K562 (cell line): ENCODE measurements around the gene ZNF273. TPM values are rescaled to one million over a fixed set of nuclear protein-coding genes. Genes with fewer than 3 reads are reported as not detected.

Source experiments
- ATAC-seq: fragments of 200-7000 bp; cut with Tn5 transposase; 3 replicates; pipeline ENCODE4 v1.9.1; 2020; ENCODE audit warnings: moderate library complexity
- BruUV-seq: library from RNA; stranded (reverse); fragments of 400-500 nt; replicated peaks from 2 replicates; lab custom pipeline; 2021; lab: Mats Ljungman, UMichigan
- CTCF ChIA-PET: fragments of 300-600 bp; formaldehyde crosslinking; extraction: SDS; loops from one replicate; lab custom pipeline; 2021; ENCODE audit warnings: low intra/inter-chr PET ratio; lab: Yijun Ruan, JAX
- POLR2A ChIA-PET: fragments of 300-600, 350-650 bp; sonication (Branson Sonifier 250); formaldehyde crosslinking; extraction: SDS; loops from one replicate; lab custom pipeline; 2021; ENCODE audit warnings: antibody characterized with exemption, inconsistent platforms; lab: Yijun Ruan, JAX
- DNase-seq, 4 experiments: peaks; one replicate each; pipeline versions ENCODE4 v3.0.0 to v3.0.0-alpha.2; 2011 to 2018; ENCODE audit warnings: low spot score in 3 of 4, mixed read lengths in 3 of 4; ENCODE audit errors: extremely low read depth in 1 of 4
- FAIRE-seq: peaks from 2 replicates; lab custom pipeline; 2011; peaks lifted over from hg19 to GRCh38; lab: Jason Lieb, UNC
- H2AFZ ChIP-seq: 2 replicates; pipeline ENCODE4 v1.6.0; 2011; ENCODE audit warnings: low read depth, low read length, control low read depth, inconsistent platforms
- H3K27ac ChIP-seq: fragments of 200-600 bp; 3 replicates; pipeline ENCODE4 v1.8.0; 2011; ENCODE audit warnings: low read depth, mild to moderate bottlenecking, control low read depth, inconsistent platforms, low read length, moderate library complexity, mixed read lengths; ENCODE audit errors: extremely low read depth
- H3K27me3 ChIP-seq, 2 experiments: fragments of 300-600 bp in 1 of 2; 2 replicates in 1 of 2; 3 replicates in 1 of 2; pipeline versions ENCODE4 v1.6.0 to v1.8.0; 2011; ENCODE audit warnings: inconsistent platforms in 2 of 2, low read length in 2 of 2, mild to moderate bottlenecking in 1 of 2, mixed read lengths in 1 of 2, moderate library complexity in 1 of 2; ENCODE audit not compliant: control insufficient read depth in 2 of 2, insufficient read depth in 2 of 2
- H3K36me3 ChIP-seq: fragments of 300-600 bp; 3 replicates; pipeline ENCODE4 v1.8.0; 2011; ENCODE audit warnings: mild to moderate bottlenecking, low read length, inconsistent platforms; ENCODE audit not compliant: control insufficient read depth, insufficient read depth
- H3K4me1 ChIP-seq, 2 experiments: fragments of 200-600 bp in 1 of 2; replicated peaks in 1 of 2; 2 replicates in 1 of 2; 3 replicates in 1 of 2; pipeline versions ENCODE4 v1.5.1 to v1.8.0; 2011; ENCODE audit warnings: inconsistent platforms in 2 of 2, low read length in 2 of 2, mild to moderate bottlenecking in 1 of 2, mixed read lengths in 1 of 2, moderate library complexity in 1 of 2; ENCODE audit not compliant: control insufficient read depth in 2 of 2, insufficient read depth in 2 of 2
- H3K4me2 ChIP-seq: 2 replicates; pipeline ENCODE4 v1.6.1; 2011; ENCODE audit warnings: low read length, control low read depth, inconsistent platforms, mixed read lengths; ENCODE audit not compliant: insufficient read depth
- H3K4me3 ChIP-seq: fragments of 200-600 bp; sonication (generic), shearing (Covaris generic); 2 replicates; pipeline ENCODE4 v1.5.1; 2016; ENCODE audit warnings: control low read depth, inconsistent platforms
- H3K79me2 ChIP-seq: fragments of 200-600 bp; 3 replicates; pipeline ENCODE4 v1.8.0; 2011; ENCODE audit warnings: low read length, inconsistent platforms; ENCODE audit not compliant: control insufficient read depth, insufficient read depth
- H3K9ac ChIP-seq, 2 experiments: 2 replicates each; pipeline versions ENCODE4 v1.6.0 to v1.6.1; 2011; ENCODE audit warnings: low read depth in 2 of 2, low read length in 2 of 2, control low read depth in 1 of 2, inconsistent platforms in 1 of 2, mild to moderate bottlenecking in 1 of 2, mixed read lengths in 1 of 2; ENCODE audit not compliant: insufficient read depth in 1 of 2
- H3K9me1 ChIP-seq: one replicate; pipeline ENCODE4 v1.6.0; 2011; ENCODE audit warnings: inconsistent platforms, mild to moderate bottlenecking, low read length, moderate library complexity; ENCODE audit not compliant: control insufficient read depth, insufficient read depth
- H3K9me3 ChIP-seq: replicated peaks from 2 replicates; pipeline ENCODE4 v1.5.1; 2011; ENCODE audit warnings: low read depth, low read length, inconsistent platforms; ENCODE audit not compliant: control insufficient read depth, insufficient read depth
- H4K20me1 ChIP-seq: replicated peaks from 2 replicates; pipeline ENCODE4 v1.6.1; 2011; ENCODE audit warnings: low read length, inconsistent platforms, mixed read lengths; ENCODE audit not compliant: control insufficient read depth, insufficient read depth
- IFI16 ChIP-seq: fragments of 250-450 bp; sonication (Bioruptor Pico); IDR thresholded peaks from 2 replicates; pipeline ENCODE4 v2.1.2; 2022; ENCODE audit warnings: mild to moderate bottlenecking, inconsistent platforms
- MAFG ChIP-seq: fragments of 450-650 bp; conservative IDR thresholded peaks from 2 replicates; pipeline ENCODE4 v1.6.1; 2016; ENCODE audit warnings: missing genetic modification characterization, missing compliant biosample characterization
- MCM3 ChIP-seq: fragments of 450-650 bp; IDR thresholded peaks from 2 replicates; pipeline ENCODE4 v1.6.1; 2016
- NR2C2 ChIP-seq, 2 experiments: fragments of 200-800 bp in 1 of 2; sonication (Bioruptor generic) in 1 of 2; sonication (generic) in 1 of 2; formaldehyde crosslinking in 1 of 2; IDR thresholded peaks; 2 replicates each; pipeline versions ENCODE4 v1.6.1 to v1.8.0; 2016 to 2022; ENCODE audit warnings: mild to moderate bottlenecking in 1 of 2, missing compliant biosample characterization in 1 of 2, missing genetic modification characterization in 1 of 2, missing genetic modification reagents in 1 of 2
- SPI1 ChIP-seq: IDR thresholded peaks from 2 replicates; pipeline ENCODE4 v1.6.1; 2011; ENCODE audit warnings: low read depth, low read length, control low read depth, borderline replicate concordance
- XRCC5 ChIP-seq: fragments of 200-400 bp; formaldehyde crosslinking; IDR thresholded peaks from 2 replicates; pipeline ENCODE4 v1.6.1; 2017; ENCODE audit warnings: low read depth, mild to moderate bottlenecking, low read length
- WGBS: fragments of 100-300 bp; shearing (Covaris generic); methylation state at CpG from one replicate; pipeline ENCODE4 v1.1.6; 2016; ENCODE audit warnings: low coverage, mixed read lengths; ENCODE audit not compliant: insufficient coverage; ENCODE audit errors: missing lambda C conversion rate; 5-methylcytosine and 5-hydroxymethylcytosine counted together
- in situ Hi-C: fragments of 300-500 bp; cut with MboI; formaldehyde crosslinking; loops from 4 replicates; pipeline ENCODE4 v1.15.0; 2018; ENCODE audit warnings: inconsistent platforms, mixed read lengths
- intact Hi-C: fragments of 100-400 bp; cut with micrococcal nuclease; formaldehyde crosslinking; loops from 2 replicates; pipeline ENCODE4 v1.14.2; 2022
- polyA plus RNA-seq, 8 experiments: library from polyadenylated mRNA; depleted of rRNA in 4 of 8; stranded (reverse) in 5 of 8; unstranded in 3 of 8; fragments of >200 nt; fragmentation: Nextera tagmentation in 2 of 8; fragmentation: Illumina TruSeq in 1 of 8; extraction: Ambion mirVana in 2 of 8; extraction: Trizol in 1 of 8; gene quantifications; 2 replicates each; pipeline versions ENCODE4 v1.2.1 to v1.2.3, GENCODE V29; 2011 to 2014; ENCODE audit warnings: inconsistent platforms in 1 of 8, missing spikeins in 1 of 8
- total RNA-seq, 7 experiments: library from RNA; depleted of rRNA in 6 of 7; stranded (reverse); fragments of >200 nt in 6 of 7; fragmentation: Illumina TruSeq in 2 of 7; extraction: Trizol in 2 of 7; gene quantifications; 2 replicates each; pipeline versions ENCODE4 v1.2.1 to v1.2.3, GENCODE V29; 2011 to 2021; ENCODE audit warnings: low replicate concordance in 1 of 7
- TF ChIP-seq, protein P1 (sequence below): fragments of 450-650 bp; formaldehyde crosslinking; IDR thresholded peaks from 2 replicates; pipeline ENCODE4 v1.4.0; 2020; ENCODE audit warnings: mild to moderate bottlenecking, mixed read lengths
- TF ChIP-seq, protein P2 (sequence below), 2 experiments: fragments of 450-650 bp; IDR thresholded peaks; 2 replicates each; pipeline ENCODE4 v1.6.1; 2016

The ZNF273 gene
- total and polyA plus RNA-seq, 9 of the 15 experiments (the other 6 are each of a cell fraction or from before 2014, with no cell fraction given): 13.3 to 37.0 (median 20.7) TPM

DNA sequence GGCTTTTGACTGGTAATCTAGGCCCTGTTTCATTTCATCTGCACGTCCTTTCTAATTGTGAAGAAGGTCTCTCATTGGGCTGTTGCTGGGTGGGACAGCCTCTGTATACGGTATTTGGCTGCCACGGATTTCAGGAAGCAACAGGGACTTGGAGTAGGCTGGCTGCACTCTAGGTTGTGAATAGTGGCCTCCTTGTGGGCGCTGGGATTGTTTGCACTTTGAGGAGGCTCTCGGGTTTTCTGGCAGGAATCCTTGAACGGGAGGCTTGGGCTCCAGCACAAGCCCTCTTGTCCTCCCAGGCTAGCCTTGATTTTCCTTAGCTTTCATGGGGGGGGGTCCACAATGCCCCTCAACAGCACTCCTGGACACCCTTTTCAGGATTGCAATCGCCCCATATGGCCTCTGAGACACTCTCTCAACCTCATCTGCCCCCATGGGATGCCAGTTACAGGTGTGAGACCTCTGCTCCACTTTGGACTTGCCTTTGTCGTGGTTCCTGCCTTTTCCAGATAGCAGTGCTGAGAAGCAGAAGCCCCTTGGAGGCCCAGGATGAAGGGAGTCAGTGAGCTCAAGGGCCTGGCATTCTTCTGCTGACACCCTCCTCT is 33.9 kb upstream of the ZNF273 start (continued):
- TF ChIP-seq MAFG (tag) (no peak), SPI1 (no peak), XRCC5 (no peak), IFI16 (CRISPR knock-in tag) (no peak), NR2C2 (CRISPR knock-in tag; IDR thresholded peaks at IDR 0.05) (no peak), NR2C2 (tag; IDR thresholded peaks at IDR 0.05) (no peak)
- TF ChIP-seq, protein P1, sequence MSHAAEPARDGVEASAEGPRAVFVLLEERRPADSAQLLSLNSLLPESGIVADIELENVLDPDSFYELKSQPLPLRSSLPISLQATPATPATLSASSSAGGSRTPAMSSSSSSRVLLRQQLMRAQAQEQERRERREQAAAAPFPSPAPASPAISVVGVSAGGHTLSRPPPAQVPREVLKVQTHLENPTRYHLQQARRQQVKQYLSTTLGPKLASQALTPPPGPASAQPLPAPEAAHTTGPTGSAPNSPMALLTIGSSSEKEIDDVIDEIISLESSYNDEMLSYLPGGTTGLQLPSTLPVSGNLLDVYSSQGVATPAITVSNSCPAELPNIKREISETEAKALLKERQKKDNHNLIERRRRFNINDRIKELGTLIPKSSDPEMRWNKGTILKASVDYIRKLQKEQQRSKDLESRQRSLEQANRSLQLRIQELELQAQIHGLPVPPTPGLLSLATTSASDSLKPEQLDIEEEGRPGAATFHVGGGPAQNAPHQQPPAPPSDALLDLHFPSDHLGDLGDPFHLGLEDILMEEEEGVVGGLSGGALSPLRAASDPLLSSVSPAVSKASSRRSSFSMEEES: no peak

DNA sequence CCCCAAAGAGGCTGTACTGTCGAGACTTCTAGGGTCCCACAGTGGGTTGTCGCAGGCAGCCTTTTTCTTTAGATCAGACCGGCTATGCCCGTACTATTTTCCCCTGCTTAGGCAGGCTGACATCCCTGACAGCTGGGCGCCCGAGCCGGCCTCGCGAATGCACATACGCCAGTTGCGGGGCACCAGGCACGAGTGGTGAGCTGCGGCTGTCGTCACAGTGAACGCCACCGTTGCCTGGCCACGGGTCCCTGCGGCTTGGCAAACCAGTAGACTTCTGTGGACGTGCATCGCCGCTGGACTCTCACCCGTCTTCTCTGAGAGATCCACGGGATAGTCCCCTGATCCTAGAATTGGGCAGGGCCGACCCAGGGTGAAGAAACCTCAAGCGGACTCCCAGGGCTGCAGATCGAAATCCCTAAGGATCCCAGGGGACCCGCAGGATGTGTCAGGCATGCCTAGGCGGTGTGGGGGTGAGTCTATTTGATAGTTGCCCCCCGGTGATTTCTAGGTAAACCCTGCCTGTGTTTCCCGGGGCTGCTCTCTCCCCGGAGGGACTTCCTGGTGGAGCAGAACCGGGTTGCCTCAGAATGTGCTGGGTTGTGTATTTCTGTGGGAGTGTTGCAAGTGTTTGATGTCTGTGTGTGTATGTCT is 33.0 kb upstream of the ZNF273 start:
- Histone ChIP-seq H3K79me2 (no peaks in the 10 kb centered on the region), H3K4me2 (no peak overlapping the region), H3K4me1 (peaks cover 0 to 6% of the 10 kb centered on the region in 2 experiments; a peak in 1 of 5 replicates), H3K27ac (no peak overlapping the region), H3K36me3 (no peaks in the 10 kb centered on the region), H3K9me1 (no peaks in the 10 kb centered on the region), H3K9ac (no peak overlapping the region), H3K27me3 (no peaks in the 10 kb centered on the region; a peak in 1 of 5 replicates), H2AFZ (no peak overlapping the region), H3K4me3 (no peak overlapping the region), H4K20me1 (no peaks in the 10 kb centered on the region), H3K9me3 (peaks cover 1% of the 10 kb centered on the region)
- ATAC-seq (no peak), FAIRE-seq (no peak), DNase-seq (no peak)
- BruUV-seq: no TSS peak
- POLR2A ChIA-PET: no interaction called here
- 35% methylated on average over 32 of the region's 32 CpGs for WGBS
- CTCF ChIA-PET: no interaction called here
- TF ChIP-seq, protein P2, sequence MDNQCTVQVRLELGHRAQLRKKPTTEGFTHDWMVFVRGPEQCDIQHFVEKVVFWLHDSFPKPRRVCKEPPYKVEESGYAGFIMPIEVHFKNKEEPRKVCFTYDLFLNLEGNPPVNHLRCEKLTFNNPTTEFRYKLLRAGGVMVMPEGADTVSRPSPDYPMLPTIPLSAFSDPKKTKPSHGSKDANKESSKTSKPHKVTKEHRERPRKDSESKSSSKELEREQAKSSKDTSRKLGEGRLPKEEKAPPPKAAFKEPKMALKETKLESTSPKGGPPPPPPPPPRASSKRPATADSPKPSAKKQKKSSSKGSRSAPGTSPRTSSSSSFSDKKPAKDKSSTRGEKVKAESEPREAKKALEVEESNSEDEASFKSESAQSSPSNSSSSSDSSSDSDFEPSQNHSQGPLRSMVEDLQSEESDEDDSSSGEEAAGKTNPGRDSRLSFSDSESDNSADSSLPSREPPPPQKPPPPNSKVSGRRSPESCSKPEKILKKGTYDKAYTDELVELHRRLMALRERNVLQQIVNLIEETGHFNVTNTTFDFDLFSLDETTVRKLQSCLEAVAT (IDR thresholded peaks at IDR 0.05): no peak
- no peak for TF ChIP-seq MCM3
- in situ Hi-C loops (no loop called here), intact Hi-C loops (no loop called here)
